ENCODE measurements around the gene COL4A2.

DNA sequence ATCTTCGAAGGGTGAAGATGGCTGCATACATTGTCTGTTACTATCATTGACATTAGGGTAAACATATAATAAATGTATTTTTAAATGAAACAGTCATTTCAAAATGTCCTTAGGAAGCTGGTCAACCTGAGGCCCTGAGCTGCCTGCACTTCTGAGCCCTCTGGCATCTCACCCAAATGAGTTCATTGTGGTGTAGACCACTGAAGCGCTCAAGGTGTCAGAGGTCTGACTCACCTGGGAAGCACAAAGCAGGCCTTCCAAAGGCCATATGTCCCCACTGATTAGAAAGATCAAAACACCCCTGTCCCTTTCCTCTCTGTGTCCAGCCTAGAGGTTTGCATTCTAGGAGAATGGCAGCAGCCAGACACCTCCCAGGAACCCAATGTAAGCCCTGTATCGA, 59.6 kb downstream of the COL4A2 start:
- TF ChIP-seq POLR2A (IDR thresholded peaks at IDR 0.05), result no peak
- TF ChIP-seq CTCF (IDR thresholded peaks at IDR 0.05), result no peak
